AG04450 (cell line): ENCODE data around the gene SLC7A11. TPM values are rescaled to one million over a fixed set of nuclear protein-coding genes. Genes with fewer than 3 reads are reported as not detected.

Experiments
- CTCF ChIA-PET: fragments of 300-600, 350-600 bp; formaldehyde crosslinking; extraction: SDS; loops from one replicate; lab custom pipeline; 2022; ENCODE audit warnings: antibody characterized with exemption, inconsistent platforms; lab: Charles Lee
- POLR2A ChIA-PET: fragments of 350-600 bp; formaldehyde crosslinking; extraction: SDS; loops from one replicate; lab custom pipeline; 2021; ENCODE audit warnings: antibody characterized with exemption, inconsistent platforms; lab: Yijun Ruan, JAX
- DNase-seq: peaks from one replicate; pipeline ENCODE4 v3.0.0-alpha.2; 2011; ENCODE audit warnings: low read depth, low spot score
- H3K27ac ChIP-seq: one replicate; pipeline ENCODE4 v1.5.1; 2012; ENCODE audit warnings: low read depth, low read length, control low read depth
- H3K27me3 ChIP-seq: one replicate; pipeline ENCODE4 v1.6.0; 2012; ENCODE audit warnings: low read length; ENCODE audit not compliant: control insufficient read depth, insufficient read depth
- H3K4me3 ChIP-seq: 2 replicates; pipeline ENCODE4 v1.5.1; 2011; ENCODE audit warnings: mild to moderate bottlenecking, low read depth, low read length, control low read depth
- H3K9me3 ChIP-seq: 2 replicates; pipeline ENCODE4 v1.5.1; 2012; ENCODE audit warnings: low read length; ENCODE audit not compliant: control insufficient read depth, insufficient read depth
- polyA plus RNA-seq: library from polyadenylated mRNA; depleted of rRNA; stranded (reverse); fragments of >200 nt; gene quantifications from 2 replicates; pipeline ENCODE4 v1.2.3, GENCODE V29; 2011
- TF ChIP-seq, protein P1 (sequence below): IDR thresholded peaks from 2 replicates; pipeline ENCODE4 v1.5.1; 2011; ENCODE audit warnings: low read depth, low read length, control low read depth, inconsistent platforms

Gene SLC7A11
- polyA plus RNA-seq, 1 experiment: 80.5 TPM

DNA sequence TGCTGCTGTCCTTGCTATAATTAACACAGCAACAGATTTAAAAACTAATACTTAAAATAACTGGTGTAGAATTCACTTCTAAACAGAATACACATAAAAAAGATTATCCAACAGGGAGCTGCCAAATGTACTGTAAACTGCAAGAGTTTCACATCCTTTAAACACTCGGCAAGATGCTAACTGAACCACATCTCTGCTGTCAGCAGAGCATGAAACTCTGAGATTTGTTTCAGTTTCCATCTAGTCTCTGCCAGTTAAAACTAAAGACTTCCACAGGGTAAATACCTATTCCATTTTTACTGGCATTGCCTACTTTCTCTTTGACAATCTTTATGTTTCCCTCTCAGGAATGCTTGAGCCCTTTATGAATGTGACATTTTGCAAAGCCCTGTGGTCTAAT is 127.7 kb downstream of the SLC7A11 start:
- CTCF ChIA-PET: interaction anchor here (1.0 to 2.4 kb wide), 2 partner anchors 24 to 64 kb away, joined by 3 to 16 read pairs; no protein-coding TSS in a partner anchor
- POLR2A ChIA-PET: no interaction called here
- no peaks in the 10 kb centered on the region for H3K27me3 ChIP-seq
- DNase-seq: no peak
- no peak overlapping the region for H3K4me3 ChIP-seq
- no peak overlapping the region for H3K27ac ChIP-seq
- TF ChIP-seq, protein P1, sequence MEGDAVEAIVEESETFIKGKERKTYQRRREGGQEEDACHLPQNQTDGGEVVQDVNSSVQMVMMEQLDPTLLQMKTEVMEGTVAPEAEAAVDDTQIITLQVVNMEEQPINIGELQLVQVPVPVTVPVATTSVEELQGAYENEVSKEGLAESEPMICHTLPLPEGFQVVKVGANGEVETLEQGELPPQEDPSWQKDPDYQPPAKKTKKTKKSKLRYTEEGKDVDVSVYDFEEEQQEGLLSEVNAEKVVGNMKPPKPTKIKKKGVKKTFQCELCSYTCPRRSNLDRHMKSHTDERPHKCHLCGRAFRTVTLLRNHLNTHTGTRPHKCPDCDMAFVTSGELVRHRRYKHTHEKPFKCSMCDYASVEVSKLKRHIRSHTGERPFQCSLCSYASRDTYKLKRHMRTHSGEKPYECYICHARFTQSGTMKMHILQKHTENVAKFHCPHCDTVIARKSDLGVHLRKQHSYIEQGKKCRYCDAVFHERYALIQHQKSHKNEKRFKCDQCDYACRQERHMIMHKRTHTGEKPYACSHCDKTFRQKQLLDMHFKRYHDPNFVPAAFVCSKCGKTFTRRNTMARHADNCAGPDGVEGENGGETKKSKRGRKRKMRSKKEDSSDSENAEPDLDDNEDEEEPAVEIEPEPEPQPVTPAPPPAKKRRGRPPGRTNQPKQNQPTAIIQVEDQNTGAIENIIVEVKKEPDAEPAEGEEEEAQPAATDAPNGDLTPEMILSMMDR: no peak
- H3K9me3 ChIP-seq: no peaks in the 10 kb centered on the region
